Fibroblast of pulmonary artery (primary cell): ENCODE results near the gene SERTAD4.

Experiments used
- DNase-seq: peaks from one replicate; pipeline ENCODE4 v3.0.0-alpha.2; 2010; ENCODE audit warnings: low read depth
- H3K4me3 ChIP-seq: replicated peaks from 2 replicates; pipeline ENCODE4 v1.5.1; 2011; ENCODE audit warnings: low read depth, mild to moderate bottlenecking, control low read depth, low read length, moderate library complexity
- TF ChIP-seq, protein P1 (sequence below): IDR thresholded peaks from 2 replicates; pipeline ENCODE4 v1.5.1; 2011; ENCODE audit warnings: mild to moderate bottlenecking, control low read depth, low read length, inconsistent platforms; ENCODE audit errors: missing control alignments

SERTAD4 gene

DNA sequence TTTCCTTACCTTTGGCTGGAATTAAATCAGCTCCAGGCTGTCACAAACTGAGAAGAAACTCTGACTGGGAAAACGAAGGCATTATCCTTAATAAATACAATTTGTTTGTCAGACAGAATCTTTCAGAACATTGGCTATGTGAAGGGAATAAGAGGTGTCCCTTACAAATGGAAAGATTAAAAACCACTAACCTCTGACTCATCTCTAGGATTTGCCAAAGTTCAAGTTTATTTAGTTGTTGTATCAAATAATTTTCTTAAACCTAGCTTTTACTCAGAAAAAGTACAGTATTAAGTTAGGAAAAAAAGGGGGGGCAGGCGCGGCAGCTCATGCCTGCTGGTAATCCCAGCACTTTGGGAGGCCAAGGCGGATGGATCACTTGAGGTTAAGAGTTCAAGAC, 15.7 kb downstream of the SERTAD4 start:
- H3K4me3 ChIP-seq, result no peak overlapping the region
- DNase-seq, result no peak
- TF ChIP-seq, protein P1, sequence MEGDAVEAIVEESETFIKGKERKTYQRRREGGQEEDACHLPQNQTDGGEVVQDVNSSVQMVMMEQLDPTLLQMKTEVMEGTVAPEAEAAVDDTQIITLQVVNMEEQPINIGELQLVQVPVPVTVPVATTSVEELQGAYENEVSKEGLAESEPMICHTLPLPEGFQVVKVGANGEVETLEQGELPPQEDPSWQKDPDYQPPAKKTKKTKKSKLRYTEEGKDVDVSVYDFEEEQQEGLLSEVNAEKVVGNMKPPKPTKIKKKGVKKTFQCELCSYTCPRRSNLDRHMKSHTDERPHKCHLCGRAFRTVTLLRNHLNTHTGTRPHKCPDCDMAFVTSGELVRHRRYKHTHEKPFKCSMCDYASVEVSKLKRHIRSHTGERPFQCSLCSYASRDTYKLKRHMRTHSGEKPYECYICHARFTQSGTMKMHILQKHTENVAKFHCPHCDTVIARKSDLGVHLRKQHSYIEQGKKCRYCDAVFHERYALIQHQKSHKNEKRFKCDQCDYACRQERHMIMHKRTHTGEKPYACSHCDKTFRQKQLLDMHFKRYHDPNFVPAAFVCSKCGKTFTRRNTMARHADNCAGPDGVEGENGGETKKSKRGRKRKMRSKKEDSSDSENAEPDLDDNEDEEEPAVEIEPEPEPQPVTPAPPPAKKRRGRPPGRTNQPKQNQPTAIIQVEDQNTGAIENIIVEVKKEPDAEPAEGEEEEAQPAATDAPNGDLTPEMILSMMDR, result no peak

DNA sequence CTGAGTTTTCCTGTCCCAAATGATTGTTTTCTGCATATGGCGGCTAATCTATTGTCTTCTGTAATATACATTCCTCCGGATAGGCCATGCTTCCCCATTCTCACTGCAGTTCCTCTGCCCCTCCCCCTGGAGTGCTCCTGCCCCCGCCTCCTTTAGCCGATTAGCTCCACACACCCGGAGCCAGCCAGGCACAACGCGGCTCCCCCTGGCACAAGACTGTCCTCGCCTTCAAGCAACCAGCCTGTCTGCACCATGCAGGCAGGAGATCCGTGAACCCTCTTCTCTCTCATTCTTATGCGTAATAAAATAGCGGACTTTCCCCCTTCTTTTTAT, 18.0 kb downstream of the SERTAD4 start:
- H3K4me3 ChIP-seq, result no peak overlapping the region
- TF ChIP-seq, protein P1, result no peak
- no peak for DNase-seq

DNA sequence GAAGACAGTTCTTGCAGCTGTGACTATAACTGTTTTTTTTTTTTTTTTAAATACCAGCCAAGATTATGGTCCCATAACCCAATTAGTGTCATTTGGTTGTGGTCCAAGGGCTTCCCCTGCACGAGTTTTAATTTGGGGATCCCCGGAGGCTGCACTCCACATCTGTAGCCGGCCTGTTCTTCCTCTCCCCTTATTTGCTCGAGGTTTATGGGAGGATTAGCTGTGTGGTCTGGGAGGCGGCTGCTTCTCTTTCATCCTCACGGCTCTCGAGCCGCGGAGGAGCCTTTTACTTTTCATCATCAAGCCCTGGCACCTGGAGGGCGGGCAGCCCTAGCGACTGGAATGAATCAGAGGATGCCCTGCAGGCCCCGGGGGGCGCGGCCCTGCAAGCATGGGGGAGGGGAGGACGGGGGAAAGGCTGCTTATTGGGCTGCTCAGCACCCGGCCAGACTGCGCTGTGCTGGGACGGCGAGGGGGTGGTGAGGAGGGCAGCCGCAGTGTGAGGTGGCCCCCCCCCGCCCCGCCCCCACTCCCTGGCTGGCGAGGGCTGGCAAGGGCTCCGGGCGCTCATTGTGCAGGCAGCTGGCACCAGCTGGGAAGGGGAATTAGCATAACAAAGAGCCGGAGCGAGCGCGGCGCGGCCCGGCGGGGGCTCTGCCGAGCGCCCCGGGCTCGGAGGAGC, 18.5 kb downstream of the SERTAD4 start:
- DNase-seq, result no peak
- peak overlapping the region; percentile 39 for H3K4me3 ChIP-seq
- TF ChIP-seq, protein P1, result no peak

DNA sequence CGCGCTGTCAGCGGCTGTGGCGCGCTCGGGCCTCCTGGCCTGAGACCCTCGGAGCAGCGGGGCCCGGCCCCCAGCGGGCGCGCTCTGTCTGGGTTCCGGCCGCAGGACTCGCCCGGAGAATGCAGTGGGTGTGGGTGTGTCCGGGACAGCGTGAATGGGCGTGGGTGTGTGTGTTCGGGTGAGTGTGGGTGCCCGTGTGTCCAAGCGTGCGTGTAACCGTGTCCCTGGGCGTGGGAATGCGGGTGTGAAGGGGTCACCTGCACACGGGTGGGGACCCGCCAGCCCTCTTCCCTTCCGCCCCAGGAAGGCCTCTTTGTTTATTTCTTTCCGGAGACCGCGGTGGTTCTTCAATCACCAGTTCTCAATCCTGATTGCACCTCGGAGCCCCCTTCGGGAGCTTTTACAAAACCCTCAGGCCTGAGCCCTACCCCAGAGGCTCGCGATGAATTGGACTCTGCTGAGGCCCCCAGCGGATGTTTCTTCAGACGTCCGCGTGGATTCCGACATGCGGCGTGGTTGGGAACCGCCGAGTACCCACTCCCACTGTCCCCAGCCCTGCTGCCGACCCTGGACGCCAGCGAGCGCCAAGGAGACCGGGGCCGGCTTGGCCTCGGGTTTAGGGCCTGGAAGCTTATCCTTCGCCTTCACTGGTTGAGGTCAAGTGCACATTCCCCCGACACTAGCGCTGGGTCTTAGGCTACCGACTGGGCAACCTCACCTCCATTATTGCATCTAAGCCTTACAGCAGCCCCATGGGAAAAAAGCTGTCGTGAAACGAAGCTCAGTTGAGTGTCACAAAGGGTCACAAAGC, 19.3 kb downstream of the SERTAD4 start:
- TF ChIP-seq, protein P1, result no peak
- DNase-seq, result no peak
- peak overlapping the region; percentile 39 for H3K4me3 ChIP-seq

DNA sequence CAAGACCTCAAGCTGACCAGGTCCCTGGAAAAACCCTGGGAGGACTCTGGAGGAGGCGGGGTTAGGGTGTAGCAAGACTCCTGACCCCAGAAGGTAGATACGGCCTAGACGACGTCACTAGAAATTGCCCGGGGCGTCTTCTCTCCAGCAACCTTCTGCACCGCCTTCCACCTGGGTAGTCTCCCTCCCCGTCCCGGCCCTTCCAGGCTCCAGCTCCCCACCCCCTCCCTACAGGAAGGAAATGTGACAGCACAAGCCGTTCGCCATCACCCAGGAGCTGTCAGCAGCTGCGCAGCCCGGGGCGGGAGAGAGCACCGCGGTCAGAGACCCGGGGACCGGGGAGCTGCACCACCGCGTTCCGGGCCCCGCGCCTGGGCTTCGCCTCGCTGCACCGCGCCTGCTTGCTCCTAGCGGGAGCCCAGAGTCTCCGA, 20.0 kb downstream of the SERTAD4 start:
- no peak overlapping the region for H3K4me3 ChIP-seq
- TF ChIP-seq, protein P1, result no peak
- DNase-seq, result no peak

DNA sequence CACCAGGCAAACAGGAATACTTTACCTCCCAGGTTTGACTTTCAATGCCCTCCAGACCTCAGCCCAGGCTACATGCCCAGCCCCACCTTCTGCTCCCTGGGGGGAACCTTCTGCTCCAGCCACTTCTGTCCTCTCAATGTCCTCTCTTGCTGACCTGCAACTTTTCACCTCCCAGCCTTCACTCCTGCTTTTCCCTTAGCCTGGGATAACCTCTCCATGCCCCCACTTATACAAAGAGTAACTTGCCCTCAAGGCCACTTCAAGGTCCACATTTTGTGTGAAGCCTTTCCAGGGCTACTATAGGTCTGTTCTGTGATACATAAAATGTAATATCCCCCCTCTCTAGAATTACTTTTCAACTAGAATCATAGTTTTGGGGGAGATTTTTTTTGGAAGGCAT, 21.7 kb downstream of the SERTAD4 start:
- DNase-seq, result no peak
- no peak overlapping the region for H3K4me3 ChIP-seq
- TF ChIP-seq, protein P1, result no peak
